Natural killer cell (primary cell): ENCODE measurements around the gene ADGRF3. TPM values are rescaled to one million over a fixed set of nuclear protein-coding genes. Genes with fewer than 3 reads are reported as not detected.

Source experiments
- ATAC-seq, 3 donors: fragments of 150-1000 bp in 2 of 3; fragments of 200-7000 bp in 1 of 3; cut with Tn5 transposase; 1 replicate in 1 of 3; 2 replicates in 2 of 3; pipeline ENCODE4 v1.10.0; 2021; ENCODE audit warnings: mild to moderate bottlenecking in 2 of 3, moderate library complexity in 2 of 3
- DNase-seq, 2 donors: peaks; one replicate each; pipeline versions ENCODE4 v3.0.0 to v3.0.0-alpha.2; 2013 to 2021; ENCODE audit warnings: mixed read lengths in 1 of 2
- H3K27ac ChIP-seq: one replicate; pipeline ENCODE4 v1.5.1; 2013; ENCODE audit warnings: mild to moderate bottlenecking, low read length
- H3K27me3 ChIP-seq: one replicate; pipeline ENCODE4 v1.6.1; 2013; ENCODE audit warnings: low read length; ENCODE audit not compliant: control insufficient read depth, insufficient read depth
- H3K36me3 ChIP-seq: one replicate; pipeline ENCODE4 v1.6.1; 2013; ENCODE audit warnings: low read length; ENCODE audit not compliant: control insufficient read depth, insufficient read depth
- H3K4me1 ChIP-seq: one replicate; pipeline ENCODE4 v1.6.1; 2013; ENCODE audit warnings: low read length; ENCODE audit not compliant: control insufficient read depth, insufficient read depth
- H3K4me3 ChIP-seq: one replicate; pipeline ENCODE4 v1.5.1; 2013; ENCODE audit warnings: low read length
- H3K9me3 ChIP-seq: one replicate; pipeline ENCODE4 v1.6.1; 2013; ENCODE audit warnings: low read length; ENCODE audit not compliant: control insufficient read depth, insufficient read depth
- H3K27ac Mint-ChIP-seq, 2 donors: one replicate each; pipeline ENCODE4 v1.8.0; 2022; ENCODE audit warnings: mild to moderate bottlenecking in 2 of 2, mixed read lengths in 2 of 2, moderate library complexity in 1 of 2
- H3K27me3 Mint-ChIP-seq, 2 donors: one replicate each; pipeline ENCODE4 v1.8.0; 2022; ENCODE audit warnings: low read depth in 2 of 2, mixed read lengths in 2 of 2
- H3K36me3 Mint-ChIP-seq: one replicate; pipeline ENCODE4 v1.8.0; 2022; ENCODE audit warnings: mixed read lengths
- H3K4me1 Mint-ChIP-seq, 2 donors: one replicate each; pipeline ENCODE4 v1.8.0; 2022; ENCODE audit warnings: mixed read lengths in 2 of 2
- H3K4me3 Mint-ChIP-seq: one replicate; pipeline ENCODE4 v1.8.0; 2022; ENCODE audit warnings: mild to moderate bottlenecking, moderate library complexity, mixed read lengths
- H3K9me3 Mint-ChIP-seq, 2 donors: one replicate each; pipeline ENCODE4 v1.8.0; 2022; ENCODE audit warnings: mixed read lengths in 2 of 2
- CTCF ChIP-seq: fragments of 200-600 bp; IDR thresholded peaks from one replicate; pipeline ENCODE4 v1.8.0; 2022; ENCODE audit warnings: antibody characterized with exemption
- WGBS: methylation state at CpG from one replicate; pipeline ENCODE4 v1.1.7; 2013; ENCODE audit warnings: missing lambda C conversion rate; ENCODE audit not compliant: insufficient coverage; 5-methylcytosine and 5-hydroxymethylcytosine counted together
- intact Hi-C: fragments of 100-400 bp; cut with micrococcal nuclease; formaldehyde crosslinking; loops from one replicate; pipeline ENCODE4 v1.14.2; 2022
- total RNA-seq, 4 donors: library from RNA; stranded (reverse); fragments of 120-200 nt in 1 of 4; gene quantifications; one replicate each; pipeline versions ENCODE4 v1.2.3 to v1.2.4, GENCODE V29; 2013 to 2022

The ADGRF3 gene
- total RNA-seq, result 1 to 10 TPM in 2 of 3 donors, under 1 TPM in 1; 0.97 to 2.1 (median 2.1) TPM
- total RNA-seq (2013), result 0.86 TPM

- Mint-ChIP-seq H3K36me3 (no peaks in the 10 kb centered on the region), H3K27ac (peak within 1 kb of the TSS; percentile 95 to 99), H3K4me1 (peaks cover 38 to 40% of the 10 kb centered on the region in 2 donors), H3K27me3 (no peaks in the 10 kb centered on the region), H3K4me3 (peak within 1 kb of the TSS; percentile 99), H3K9me3 (no peaks in the 10 kb centered on the region)
- Histone ChIP-seq H3K4me1 (peaks cover 16% of the 10 kb centered on the region), H3K27me3 (no peaks in the 10 kb centered on the region), H3K9me3 (no peaks in the 10 kb centered on the region), H3K27ac (peak within 1 kb of the TSS; percentile 91), H3K4me3 (peak within 1 kb of the TSS; percentile 90), H3K36me3 (no peaks in the 10 kb centered on the region)
- DNase-seq, result peak; percentile 44 to 83
- intact Hi-C loops, result loop anchor here (5.0 kb wide), 2 partner anchors 469 to 1374 kb away; partner anchors contain the start of genes ASXL2 and DNAJC27
- under 1% methylated on average over 28 of the region's 28 CpGs for WGBS
- ATAC-seq, result peak in 2 of 3 donors; percentile 4 to 15
- no peak for TF ChIP-seq CTCF
Measured at GRCh38 chr2:26346454-26347053, at the start of gene ADGRF3. TSS of gene ADGRF3 (minus strand) at chr2:26346789. CDS start at chr2:26346234, 555 bp downstream.

GRCh38 chr2:26395394-26395793, 48.8 kb upstream of the ADGRF3 start:
- no peaks in the 10 kb centered on the region for H3K9me3 Mint-ChIP-seq
- peaks cover 5 to 10% of the 10 kb centered on the region in 2 donors for H3K4me1 Mint-ChIP-seq
- WGBS, result 78% methylated on average over 4 of the region's 4 CpGs
- no peak overlapping the region for H3K27ac Mint-ChIP-seq
- TF ChIP-seq CTCF, result no peak
- Histone ChIP-seq H3K9me3 (no peaks in the 10 kb centered on the region), H3K27me3 (no peaks in the 10 kb centered on the region), H3K36me3 (peaks cover 8% of the 10 kb centered on the region), H3K4me3 (no peak overlapping the region), H3K4me1 (no peaks in the 10 kb centered on the region), H3K27ac (no peak overlapping the region)
- H3K27me3 Mint-ChIP-seq, result no peaks in the 10 kb centered on the region
- no peak for ATAC-seq
- no peak overlapping the region for H3K4me3 Mint-ChIP-seq
- H3K36me3 Mint-ChIP-seq, result peaks cover 7% of the 10 kb centered on the region
- intact Hi-C loops, result no loop called here
- DNase-seq, result no peak

- Mint-ChIP-seq H3K36me3 (peaks cover 7% of the 10 kb centered on the region), H3K27ac (no peak overlapping the region), H3K4me1 (peaks cover 5 to 6% of the 10 kb centered on the region in 2 donors), H3K4me3 (no peak overlapping the region), H3K9me3 (no peaks in the 10 kb centered on the region), H3K27me3 (no peaks in the 10 kb centered on the region)
- Histone ChIP-seq H3K27me3 (no peaks in the 10 kb centered on the region), H3K4me1 (no peaks in the 10 kb centered on the region), H3K27ac (no peak overlapping the region), H3K36me3 (peaks cover 14% of the 10 kb centered on the region), H3K4me3 (no peak overlapping the region), H3K9me3 (no peaks in the 10 kb centered on the region)
- intact Hi-C loops, result no loop called here
- WGBS, result 100% methylated on average over 2 of the region's 4 CpGs
- TF ChIP-seq CTCF, result no peak
- no peak for ATAC-seq
- DNase-seq, result no peak
Measured at GRCh38 chr2:26394694-26395093, 48.1 kb upstream of the ADGRF3 start.

GRCh38 chr2:26387189-26387588, 40.6 kb upstream of the ADGRF3 start:
- no peak overlapping the region for H3K4me3 Mint-ChIP-seq
- no peak for ATAC-seq
- peaks cover 8% of the 10 kb centered on the region for H3K36me3 Mint-ChIP-seq
- intact Hi-C loops, result no loop called here
- peaks cover 47% of the 10 kb centered on the region for H3K36me3 ChIP-seq
- H3K9me3 Mint-ChIP-seq, result no peaks in the 10 kb centered on the region
- H3K27me3 ChIP-seq, result no peaks in the 10 kb centered on the region
- no peaks in the 10 kb centered on the region for H3K4me1 Mint-ChIP-seq
- no peak overlapping the region for H3K27ac ChIP-seq
- H3K27ac Mint-ChIP-seq, result no peak overlapping the region
- no peaks in the 10 kb centered on the region for H3K4me1 ChIP-seq
- no peaks in the 10 kb centered on the region for H3K9me3 ChIP-seq
- H3K27me3 Mint-ChIP-seq, result no peaks in the 10 kb centered on the region
- H3K4me3 ChIP-seq, result no peak overlapping the region
- no peak for TF ChIP-seq CTCF
- DNase-seq, result no peak
- no CpG with 5 or more reads among the region's 4 CpGs for WGBS
